ENCODE measurements around the gene GAS6.

GRCh38 chr13:113833111-113833830 is 30.6 kb downstream of the GAS6 start:
- TF ChIP-seq CTCF (IDR thresholded peaks at IDR 0.05) (no peak), POLR2A (IDR thresholded peaks at IDR 0.05) (no peak)
